Fibroblast of mammary gland (primary cell): ENCODE data around the gene ZFP92.

Experiments used
- DNase-seq: peaks from one replicate; pipeline ENCODE4 v3.0.0-alpha.2; 2010; ENCODE audit warnings: low read depth
- H3K4me3 ChIP-seq: 2 replicates; pipeline ENCODE4 v1.5.1; 2011; ENCODE audit warnings: low read depth, mild to moderate bottlenecking, low read length, moderate library complexity; ENCODE audit not compliant: control insufficient read depth
- TF ChIP-seq, protein P1 (sequence below): conservative IDR thresholded peaks from 2 replicates; pipeline ENCODE4 v1.5.1; 2011; ENCODE audit warnings: low read depth, low read length, inconsistent platforms; ENCODE audit not compliant: control insufficient read depth, insufficient read depth

Gene ZFP92

DNA sequence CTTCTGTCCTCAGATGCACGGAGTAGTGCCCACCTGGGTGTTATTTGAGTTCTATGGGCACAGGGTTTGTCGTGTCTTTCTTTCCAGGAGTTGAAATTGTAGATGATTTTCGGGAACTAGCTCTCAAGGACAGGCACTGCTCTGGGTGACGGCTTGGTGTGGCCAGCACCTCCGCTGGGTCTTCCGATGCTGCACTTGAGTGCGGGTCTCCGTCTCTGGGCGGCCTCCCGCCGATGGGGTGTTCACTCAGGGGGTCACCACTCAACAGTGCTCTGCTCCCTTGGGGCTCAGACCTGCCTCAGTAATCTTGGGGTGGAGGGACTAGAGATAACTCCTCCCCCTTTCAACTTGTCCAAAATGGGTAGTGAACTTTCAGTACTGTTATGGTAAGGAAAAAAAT is 2.5 kb downstream of the ZFP92 start:
- TF ChIP-seq, protein P1, sequence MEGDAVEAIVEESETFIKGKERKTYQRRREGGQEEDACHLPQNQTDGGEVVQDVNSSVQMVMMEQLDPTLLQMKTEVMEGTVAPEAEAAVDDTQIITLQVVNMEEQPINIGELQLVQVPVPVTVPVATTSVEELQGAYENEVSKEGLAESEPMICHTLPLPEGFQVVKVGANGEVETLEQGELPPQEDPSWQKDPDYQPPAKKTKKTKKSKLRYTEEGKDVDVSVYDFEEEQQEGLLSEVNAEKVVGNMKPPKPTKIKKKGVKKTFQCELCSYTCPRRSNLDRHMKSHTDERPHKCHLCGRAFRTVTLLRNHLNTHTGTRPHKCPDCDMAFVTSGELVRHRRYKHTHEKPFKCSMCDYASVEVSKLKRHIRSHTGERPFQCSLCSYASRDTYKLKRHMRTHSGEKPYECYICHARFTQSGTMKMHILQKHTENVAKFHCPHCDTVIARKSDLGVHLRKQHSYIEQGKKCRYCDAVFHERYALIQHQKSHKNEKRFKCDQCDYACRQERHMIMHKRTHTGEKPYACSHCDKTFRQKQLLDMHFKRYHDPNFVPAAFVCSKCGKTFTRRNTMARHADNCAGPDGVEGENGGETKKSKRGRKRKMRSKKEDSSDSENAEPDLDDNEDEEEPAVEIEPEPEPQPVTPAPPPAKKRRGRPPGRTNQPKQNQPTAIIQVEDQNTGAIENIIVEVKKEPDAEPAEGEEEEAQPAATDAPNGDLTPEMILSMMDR, result no peak
- no peak for DNase-seq

DNA sequence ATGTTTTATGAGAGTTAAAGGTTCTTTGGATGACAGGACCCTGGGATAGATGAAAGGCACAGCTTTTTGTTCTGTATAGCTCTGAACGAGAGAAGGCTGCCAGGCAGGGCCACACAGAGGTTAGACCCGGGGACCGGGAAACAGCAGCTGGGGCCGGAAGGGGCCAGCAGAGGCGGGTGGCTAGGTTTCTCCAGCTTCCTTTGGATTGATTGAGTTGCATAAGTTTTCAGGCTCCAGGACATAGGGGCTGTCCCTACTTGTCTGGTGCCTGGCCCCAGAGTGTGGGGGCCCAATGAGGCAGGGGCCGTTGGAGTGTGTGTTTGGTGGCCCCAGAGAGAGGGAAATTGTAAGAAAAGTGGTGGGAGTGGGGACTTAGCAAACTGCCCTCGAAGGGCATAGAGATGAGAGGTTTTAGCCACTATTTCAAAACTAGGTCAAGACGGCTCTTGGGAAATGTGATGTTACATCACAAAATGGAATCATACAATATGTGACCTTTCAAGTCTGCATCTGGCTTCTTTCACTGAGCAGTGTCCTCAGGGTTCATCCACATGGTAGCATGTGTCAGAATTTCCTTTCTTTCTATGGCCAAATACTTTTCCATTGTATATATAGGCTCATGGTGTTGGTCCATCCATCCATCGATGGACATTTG is 3.7 kb downstream of the ZFP92 start:
- H3K4me3 ChIP-seq, result no peak overlapping the region
- TF ChIP-seq, protein P1, result no peak
- peak; percentile 55 for DNase-seq

More for the DNA sequence above, 2.5 kb downstream of the ZFP92 start:
- H3K4me3 ChIP-seq, result no peak overlapping the region

DNA sequence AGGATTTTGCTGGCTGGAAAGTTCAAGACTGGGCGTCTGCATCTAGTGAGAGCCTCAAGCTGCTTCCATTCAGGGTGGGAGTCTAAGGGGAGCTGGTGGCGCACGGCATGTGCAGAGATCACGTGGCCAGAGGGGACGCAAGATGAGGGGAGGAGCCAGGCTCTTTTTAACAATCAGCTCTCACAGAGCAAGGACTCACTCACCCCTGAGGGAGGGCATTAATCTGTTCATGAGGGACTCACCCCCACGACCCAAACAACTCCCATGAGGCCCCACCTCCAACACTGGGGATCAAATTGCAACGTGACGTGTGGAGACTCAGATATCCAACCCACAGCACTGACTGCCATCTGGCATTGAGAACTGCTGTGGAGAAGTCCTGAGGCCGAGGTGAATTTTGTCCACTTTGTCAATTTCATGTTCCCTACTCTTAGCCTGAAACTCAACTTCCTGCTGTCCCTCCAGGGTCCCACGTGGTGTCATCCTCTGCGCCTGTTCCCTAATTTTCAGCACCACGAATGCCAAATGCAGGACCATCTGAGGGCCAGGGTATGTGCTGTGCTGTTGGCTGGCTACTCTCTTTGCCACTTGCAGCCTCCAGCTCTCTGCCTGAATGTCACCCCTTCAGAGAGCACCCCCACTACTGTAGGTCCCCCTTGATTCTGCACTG is 5.6 kb downstream of the ZFP92 start:
- no peak overlapping the region for H3K4me3 ChIP-seq
- DNase-seq, result peak; percentile 9
- TF ChIP-seq, protein P1, result no peak

DNA sequence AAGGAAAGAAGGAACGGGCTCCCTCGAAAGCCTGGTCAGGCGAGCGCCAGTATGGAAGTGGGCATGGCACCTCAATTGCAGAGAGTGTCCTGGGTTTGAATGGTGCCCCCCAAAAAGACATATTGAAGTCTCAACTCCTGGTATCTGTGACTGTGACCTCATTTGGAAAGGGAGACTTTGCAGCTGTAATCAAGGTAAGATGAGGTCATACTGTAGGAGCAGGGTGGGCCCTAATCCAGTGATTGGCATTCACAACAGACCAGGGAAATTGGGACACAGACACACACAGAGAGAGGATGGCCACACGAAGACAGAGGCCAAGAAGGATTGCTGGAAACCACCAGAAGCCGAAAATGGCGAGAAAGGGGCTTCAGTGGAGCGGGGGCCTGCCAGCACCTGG is 6.4 kb downstream of the ZFP92 start:
- no peak overlapping the region for H3K4me3 ChIP-seq
- no peak for DNase-seq
- TF ChIP-seq, protein P1, result no peak

DNA sequence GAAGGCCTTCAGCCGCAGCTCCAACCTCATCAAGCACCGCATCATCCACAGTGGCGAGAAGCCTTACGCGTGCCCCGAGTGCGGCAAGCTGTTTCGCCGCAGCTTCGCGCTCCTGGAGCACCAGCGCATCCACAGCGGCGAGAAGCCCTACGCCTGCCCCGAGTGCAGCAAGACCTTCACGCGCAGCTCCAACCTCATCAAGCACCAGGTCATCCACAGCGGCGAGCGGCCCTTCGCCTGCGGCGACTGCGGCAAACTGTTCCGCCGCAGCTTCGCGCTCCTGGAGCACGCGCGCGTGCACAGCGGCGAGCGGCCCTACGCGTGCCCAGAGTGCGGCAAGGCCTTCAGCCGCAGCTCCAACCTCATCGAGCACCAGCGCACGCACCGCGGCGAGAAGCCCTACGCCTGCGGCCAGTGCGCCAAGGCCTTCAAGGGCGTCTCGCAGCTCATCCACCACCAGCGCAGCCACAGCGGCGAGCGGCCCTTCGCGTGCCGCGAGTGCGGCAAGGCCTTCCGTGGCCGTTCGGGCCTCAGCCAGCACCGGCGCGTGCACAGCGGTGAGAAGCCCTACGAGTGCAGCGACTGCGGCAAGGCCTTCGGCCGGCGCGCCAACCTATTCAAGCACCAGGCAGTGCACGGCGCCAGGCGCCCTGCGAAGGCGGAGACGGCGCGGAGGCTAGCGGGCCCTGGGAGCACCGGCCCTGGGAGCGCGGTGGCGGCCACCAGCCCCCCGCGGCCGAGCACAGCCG is 9.8 kb downstream of the ZFP92 start:
- DNase-seq, result no peak
- H3K4me3 ChIP-seq, result no peak overlapping the region
- TF ChIP-seq, protein P1, result no peak

DNA sequence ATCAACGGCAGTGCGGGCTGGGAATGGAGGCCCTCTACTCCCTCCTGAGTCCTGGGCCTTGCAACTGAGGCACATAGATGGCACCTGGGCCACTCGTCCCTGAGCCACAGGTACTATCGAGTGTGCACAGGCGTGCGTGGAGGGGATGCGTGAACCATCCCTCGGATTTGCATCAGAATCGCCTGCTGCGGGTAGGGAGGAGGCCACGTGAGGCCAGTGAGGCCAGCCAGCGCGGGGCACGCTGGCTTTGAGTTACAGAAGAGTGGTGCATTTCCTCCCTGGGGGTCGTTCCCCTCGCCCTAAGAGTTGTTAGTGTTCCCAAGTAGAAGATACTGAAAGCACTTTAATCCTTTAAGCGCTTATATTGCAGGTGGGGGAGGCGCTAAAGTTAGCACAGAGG is 10.6 kb downstream of the ZFP92 start:
- no peak overlapping the region for H3K4me3 ChIP-seq

More for the DNA sequence above, 10.6 kb downstream of the ZFP92 start:
- no peak for DNase-seq
- TF ChIP-seq, protein P1, result no peak
